HG03571 (cell line): ENCODE measurements around the gene SDCBP2.

ENCODE experiments used
- ATAC-seq: cut with Tn5 transposase; IDR thresholded peaks from one replicate; pipeline ENCODE4 v1.9.1; 2021; ENCODE audit not compliant: unreplicated experiment

The SDCBP2 gene

GRCh38 chr20:1328680-1329330 lies at the start of gene SDCBP2:
SDCBP2 (minus strand) TSS chr20:1329139; CDS start chr20:1320416, 8,723 bp downstream.
- ATAC-seq: no peak

- ATAC-seq: no peak
Measured at GRCh38 chr20:1378735-1379125, 49.8 kb upstream of the SDCBP2 start.

- ATAC-seq: no peak
Measured at GRCh38 chr20:1377984-1378734, 49.2 kb upstream of the SDCBP2 start.

- no peak for ATAC-seq
Measured at GRCh38 chr20:1377341-1377871, 48.5 kb upstream of the SDCBP2 start.

GRCh38 chr20:1376408-1377270 lies 47.7 kb upstream of the SDCBP2 start:
- no peak for ATAC-seq

GRCh38 chr20:1376007-1376406 lies 47.1 kb upstream of the SDCBP2 start:
- no peak for ATAC-seq

GRCh38 chr20:1375515-1375914 lies 46.6 kb upstream of the SDCBP2 start:
- no peak for ATAC-seq

GRCh38 chr20:1374246-1374645 lies 45.3 kb upstream of the SDCBP2 start:
- no peak for ATAC-seq

GRCh38 chr20:1373614-1374013 lies 44.7 kb upstream of the SDCBP2 start:
- ATAC-seq: no peak

- no peak for ATAC-seq
Measured at GRCh38 chr20:1373036-1373435, 44.1 kb upstream of the SDCBP2 start.

- ATAC-seq: no peak
Measured at GRCh38 chr20:1371830-1372539, 43.0 kb upstream of the SDCBP2 start.

GRCh38 chr20:1371202-1371782 lies 42.4 kb upstream of the SDCBP2 start:
- no peak for ATAC-seq

- no peak for ATAC-seq
Measured at GRCh38 chr20:1370548-1371110, 41.7 kb upstream of the SDCBP2 start.

- no peak for ATAC-seq
Measured at GRCh38 chr20:1369970-1370369, 41.0 kb upstream of the SDCBP2 start.

GRCh38 chr20:1368448-1369199 lies 39.7 kb upstream of the SDCBP2 start:
- ATAC-seq: no peak

GRCh38 chr20:1367479-1367878 lies 38.5 kb upstream of the SDCBP2 start:
- ATAC-seq: no peak

GRCh38 chr20:1364106-1364505 lies 35.2 kb upstream of the SDCBP2 start:
- ATAC-seq: no peak

- ATAC-seq: no peak
Measured at GRCh38 chr20:1363522-1363921, 34.6 kb upstream of the SDCBP2 start.

GRCh38 chr20:1362484-1362883 lies 33.5 kb upstream of the SDCBP2 start:
- no peak for ATAC-seq
